Embryonic facial prominence (tissue), 1 donor: Measurements from ENCODE around the gene TENT5A.

Experiments
- DNase-seq: peaks from one replicate; pipeline ENCODE4 v3.0.0-alpha.2; 2016; ENCODE audit errors: extremely low spot score

The TENT5A gene

DNA sequence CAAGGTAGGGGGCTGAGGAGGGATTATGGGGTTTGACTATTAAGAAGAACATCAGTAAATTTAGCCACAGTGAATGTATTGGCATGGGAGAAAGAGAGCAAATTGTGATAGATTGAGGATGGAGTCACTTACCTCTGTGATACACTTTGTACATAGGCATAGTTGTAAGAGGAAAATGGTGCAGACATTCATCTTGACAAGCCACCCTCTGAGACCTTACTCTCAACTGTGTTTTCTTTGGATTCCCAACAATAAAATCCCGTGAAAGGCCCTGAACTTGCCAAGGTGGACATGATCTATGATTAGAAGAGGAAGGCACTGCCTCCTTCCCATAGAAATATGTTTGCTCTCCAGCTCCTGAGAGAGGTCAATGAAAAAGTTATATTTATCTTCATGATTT is 18.6 kb upstream of the TENT5A start:
- DNase-seq = no peak

DNA sequence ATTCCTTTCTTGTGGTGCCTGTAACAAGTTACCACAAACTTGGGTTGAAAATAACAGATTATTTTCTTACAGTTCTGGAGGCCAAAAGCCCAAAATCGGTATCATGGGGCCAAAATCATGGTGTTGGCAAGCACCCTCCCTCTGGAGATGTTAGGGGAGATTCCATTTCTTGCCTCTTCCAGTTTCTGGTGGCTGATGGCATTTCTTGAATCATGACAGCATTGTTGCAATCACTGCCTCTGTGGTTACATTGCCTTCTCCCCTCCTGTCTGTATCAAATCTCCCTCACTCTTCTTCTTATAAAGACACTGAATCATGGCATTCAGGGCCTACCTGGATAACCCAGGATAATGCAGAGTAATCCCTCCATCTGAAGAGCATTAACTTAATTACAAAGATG is 17.9 kb upstream of the TENT5A start:
- no peak for DNase-seq

DNA sequence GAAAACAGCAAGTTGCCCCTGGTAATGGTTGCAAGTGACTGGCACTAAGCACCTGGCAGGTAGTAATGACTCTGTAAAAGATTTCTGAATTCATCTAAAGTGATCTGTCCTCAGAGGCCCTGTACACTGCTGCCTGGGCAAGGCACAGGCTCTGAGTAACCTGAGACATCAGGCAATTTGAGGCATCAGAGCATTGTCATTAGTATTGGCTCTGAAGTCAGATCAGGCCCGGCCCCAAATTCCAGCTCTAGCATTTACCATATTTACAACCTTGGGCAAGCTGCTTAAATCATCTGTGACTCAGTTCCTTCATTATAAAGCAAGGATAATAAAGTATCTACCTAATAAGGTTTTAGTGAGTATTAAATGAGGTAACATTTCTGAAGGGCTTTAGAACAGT is 17.3 kb upstream of the TENT5A start:
- no peak for DNase-seq

DNA sequence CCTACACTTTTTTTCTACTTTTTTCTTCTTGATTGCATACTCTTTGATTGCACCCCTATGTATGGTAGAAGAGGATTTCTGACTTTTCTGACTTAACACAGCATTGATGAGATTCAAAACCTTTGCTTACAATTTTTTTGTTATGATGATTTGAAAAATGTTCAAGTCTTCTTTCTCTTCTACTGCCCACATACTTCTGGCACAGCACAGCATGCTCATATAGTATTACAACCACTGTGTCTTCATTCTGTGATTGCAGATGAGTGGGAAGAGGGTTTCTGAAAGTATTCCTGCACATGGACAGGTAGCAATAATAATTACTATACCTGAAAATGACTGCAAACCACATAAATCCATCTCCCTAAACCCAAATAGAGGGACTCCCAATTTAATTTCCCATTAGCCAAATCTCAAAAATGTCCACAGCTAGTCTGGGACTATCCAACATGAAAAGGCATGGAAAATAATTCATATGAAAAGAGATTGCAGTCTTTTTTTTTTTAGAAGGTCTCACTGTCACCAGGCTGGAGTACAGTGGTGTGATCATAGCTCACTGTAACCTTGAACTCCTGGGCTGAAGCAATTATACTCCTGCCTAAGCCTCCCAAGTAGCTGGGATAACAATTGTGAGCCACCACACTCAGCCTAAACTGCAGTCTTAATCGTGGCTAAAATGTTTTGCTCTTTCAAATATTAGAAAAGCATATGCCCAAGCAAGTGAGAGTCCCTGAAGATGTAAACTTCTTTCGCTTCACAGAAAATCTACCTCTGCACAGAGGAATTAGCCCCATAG is 15.9 kb upstream of the TENT5A start:
- DNase-seq = no peak

DNA sequence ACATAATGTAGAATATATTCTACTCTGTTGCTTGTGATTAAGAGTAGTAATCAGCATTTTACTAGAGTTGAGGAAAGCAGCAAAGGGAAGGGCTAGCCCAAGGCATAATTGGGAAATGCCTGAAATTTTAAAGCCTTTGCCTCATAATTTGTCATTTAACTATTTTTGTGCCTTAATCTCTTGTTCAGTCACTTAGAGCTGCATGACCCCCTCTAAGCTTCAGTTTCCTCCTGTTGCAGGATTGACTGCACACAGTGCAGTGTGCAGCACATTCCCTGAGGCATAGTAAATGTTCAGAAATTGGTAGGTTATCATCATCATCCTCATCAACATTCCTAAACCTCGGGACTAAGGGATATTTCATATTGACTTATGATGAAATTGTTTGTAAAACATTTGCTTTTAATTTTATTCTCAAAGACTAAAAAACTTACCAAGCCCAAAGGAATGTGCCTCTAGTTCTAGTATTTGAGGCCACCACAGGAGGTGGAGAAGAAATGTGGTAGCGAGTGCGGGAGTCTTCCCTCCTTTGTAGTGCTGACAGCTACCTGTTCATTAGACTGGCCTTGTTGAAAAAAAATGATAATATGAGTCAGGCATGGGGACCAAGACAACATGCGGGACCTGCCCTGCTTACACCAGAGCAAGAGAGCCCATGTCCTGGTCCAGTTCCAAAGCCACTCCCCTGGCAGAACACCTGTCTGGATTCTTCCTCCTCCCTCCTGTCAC is 14.8 kb upstream of the TENT5A start:
- DNase-seq = no peak

DNA sequence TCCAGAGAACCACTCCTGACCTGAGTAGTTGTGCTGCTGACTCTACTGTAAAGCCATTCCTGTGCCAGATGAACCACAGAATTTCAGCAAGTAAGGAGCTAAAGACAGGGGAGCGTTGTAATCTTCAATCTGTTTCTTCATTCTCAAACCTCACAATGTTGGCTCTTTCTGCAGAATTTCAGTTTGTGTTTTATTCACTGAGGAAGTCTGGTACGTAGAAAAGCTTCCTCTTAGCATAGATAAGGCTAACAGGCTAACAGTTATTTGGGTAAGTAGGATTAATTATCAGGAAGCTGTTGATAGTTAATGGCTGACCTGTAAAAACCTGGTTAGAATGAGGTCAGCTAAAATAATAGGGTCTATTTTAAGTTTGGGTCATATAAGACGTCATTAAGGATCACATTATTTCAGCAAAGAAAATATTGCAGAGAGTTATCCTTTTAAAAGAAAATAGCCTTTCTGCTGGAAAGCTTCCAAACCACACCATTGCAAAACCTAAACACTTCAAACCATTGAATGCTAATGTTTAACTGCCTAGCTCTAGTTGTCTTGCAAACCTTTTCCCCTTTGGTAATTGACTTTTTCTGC is 14.1 kb upstream of the TENT5A start:
- no peak for DNase-seq

DNA sequence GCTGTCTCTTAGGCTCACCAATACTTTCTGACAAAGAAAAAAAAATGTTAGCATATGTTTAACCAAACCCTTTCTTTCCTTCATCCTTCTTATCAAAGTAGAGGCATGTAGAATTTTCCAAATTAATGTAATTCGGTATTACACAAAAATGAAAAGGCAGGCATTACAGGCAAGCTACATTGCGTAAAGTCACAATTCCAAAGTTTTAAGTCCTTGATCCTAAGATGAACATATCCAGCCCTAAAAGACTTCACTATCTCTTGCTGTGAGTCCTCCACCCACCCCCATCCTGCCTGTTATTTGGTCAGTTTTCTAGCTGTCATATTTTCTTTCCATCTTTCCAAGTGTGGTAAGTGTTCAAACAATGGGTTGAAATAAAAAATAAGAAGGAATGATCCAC is 12.1 kb upstream of the TENT5A start:
- DNase-seq = no peak

DNA sequence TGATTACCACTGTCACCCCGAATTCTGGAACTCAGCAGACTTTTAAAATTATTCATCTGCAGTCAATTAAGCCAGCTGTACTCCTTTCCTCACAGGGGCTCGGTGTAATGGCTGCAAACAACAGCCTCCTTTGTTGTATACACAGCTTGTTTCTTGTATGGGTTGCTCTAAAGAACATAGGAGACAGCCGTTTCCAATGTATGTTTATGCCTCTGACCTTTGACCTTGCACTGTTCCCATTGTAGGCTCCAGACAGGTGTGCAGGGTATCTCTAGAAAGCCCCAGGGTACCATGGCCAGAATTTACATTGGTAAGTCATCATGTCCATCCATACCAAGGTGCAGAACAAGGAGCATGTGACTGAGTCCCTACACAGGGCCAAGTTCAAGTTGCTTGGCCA is 11.5 kb upstream of the TENT5A start:
- no peak for DNase-seq

DNA sequence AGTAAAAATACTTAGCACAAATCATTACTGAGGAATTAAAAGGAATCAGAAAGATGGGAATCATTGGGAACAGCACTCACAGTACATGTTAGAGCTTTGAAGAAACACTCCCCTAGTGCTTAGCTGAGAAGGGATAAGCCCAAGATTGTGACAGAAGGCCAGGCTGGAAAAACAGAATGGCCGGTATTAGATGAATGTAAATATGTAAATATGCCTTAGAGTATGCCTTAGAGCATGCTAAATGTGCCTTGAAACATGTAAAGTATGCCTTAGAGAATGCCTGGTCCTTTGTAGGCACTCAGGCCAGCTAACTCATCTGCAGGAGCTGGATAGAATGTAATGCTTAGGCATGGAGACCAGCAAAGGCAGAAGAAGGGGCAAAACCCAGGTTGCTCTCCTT is 10.6 kb upstream of the TENT5A start:
- DNase-seq = no peak

DNA sequence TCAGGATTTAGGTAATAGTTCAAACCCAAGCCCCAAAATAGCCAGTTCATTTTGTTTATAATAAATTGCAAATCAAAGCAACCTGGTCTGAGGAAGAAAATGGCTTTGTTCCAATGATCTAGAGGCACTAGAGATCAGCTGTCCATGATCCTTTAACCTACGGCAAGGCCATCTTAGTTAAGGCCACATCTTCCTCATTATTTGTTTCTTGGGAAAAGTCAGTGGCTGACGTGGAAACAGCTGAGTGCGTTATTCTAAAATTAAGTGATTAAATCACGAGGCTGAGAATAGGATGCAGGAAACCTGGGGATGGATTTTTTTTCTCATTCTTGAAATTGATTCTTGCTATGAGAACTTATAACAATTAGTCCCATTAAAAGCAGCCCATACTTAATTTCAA is 10.1 kb upstream of the TENT5A start:
- no peak for DNase-seq

DNA sequence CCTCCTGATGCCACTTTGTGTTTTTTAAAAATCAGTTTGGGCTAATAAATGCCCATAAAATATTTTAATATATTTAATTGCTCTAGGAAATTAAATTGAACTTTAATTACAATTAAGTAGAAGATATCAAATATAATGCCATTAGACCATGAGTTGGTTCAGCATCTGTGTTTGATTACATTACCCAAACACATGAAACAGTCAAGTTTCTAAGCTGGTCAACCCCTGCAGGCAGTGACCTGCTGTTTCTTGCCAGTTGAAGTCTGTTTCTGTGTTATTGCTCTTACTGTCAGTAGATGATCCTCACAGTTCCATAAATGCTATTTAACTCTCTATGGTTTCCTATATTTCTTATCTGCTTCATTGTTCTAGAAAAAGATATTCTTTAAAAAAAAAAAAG is 9.7 kb upstream of the TENT5A start:
- DNase-seq = no peak

DNA sequence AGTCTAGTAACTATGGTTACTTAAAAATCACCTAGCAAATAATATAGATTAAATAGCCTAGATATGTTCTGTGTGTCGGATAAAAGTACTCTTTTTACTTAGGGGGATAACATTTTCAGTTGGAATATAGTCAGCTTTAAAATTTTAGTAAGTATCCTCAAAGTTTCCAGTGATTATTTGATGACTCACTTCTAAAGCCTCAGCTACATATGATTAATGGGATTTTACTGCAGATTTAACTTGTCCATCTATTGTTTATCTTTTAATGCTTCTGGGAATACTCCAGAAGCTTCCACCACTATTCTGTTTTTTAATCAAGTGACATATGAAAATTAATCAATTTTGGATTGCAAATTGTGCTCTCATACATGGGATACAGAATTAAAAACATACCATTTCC is 8.7 kb upstream of the TENT5A start:
- no peak for DNase-seq

DNA sequence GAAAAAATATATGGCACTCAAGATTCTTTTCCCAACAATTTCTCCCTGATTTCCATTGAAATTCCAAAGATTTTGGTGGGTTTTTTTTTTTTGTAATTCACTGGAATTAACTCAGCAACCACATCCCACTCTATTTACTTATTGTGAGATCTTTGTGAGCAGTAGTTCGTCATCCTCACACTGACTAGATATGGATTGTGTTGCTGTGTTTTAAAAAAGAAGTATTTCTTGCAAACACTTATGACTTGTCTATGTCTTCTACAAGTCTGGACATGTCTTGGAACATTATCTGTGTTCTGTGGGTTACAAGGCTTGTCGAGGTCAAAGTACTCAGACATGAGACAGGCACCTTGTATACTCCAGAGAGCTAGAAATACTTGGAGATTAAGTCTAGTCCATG is 7.3 kb upstream of the TENT5A start:
- no peak for DNase-seq

DNA sequence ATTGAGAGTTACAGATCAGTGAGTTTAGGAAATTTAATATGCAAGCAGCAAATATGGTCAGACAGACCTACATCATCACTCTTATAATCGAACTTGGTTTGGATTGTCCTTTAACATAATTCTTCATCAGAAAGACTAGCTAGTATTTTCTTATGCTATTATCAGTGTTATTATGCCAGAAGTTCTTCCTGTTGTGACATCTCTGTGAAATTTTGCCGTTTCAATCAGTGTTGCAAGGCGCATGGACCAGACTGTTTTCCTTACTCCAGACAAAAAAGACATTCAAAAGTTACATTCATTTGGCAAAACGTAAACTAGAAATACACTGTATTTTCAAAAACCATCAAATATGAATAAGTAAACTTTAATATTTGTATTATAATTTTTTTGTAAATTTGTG is 5.7 kb upstream of the TENT5A start:
- DNase-seq = no peak

DNA sequence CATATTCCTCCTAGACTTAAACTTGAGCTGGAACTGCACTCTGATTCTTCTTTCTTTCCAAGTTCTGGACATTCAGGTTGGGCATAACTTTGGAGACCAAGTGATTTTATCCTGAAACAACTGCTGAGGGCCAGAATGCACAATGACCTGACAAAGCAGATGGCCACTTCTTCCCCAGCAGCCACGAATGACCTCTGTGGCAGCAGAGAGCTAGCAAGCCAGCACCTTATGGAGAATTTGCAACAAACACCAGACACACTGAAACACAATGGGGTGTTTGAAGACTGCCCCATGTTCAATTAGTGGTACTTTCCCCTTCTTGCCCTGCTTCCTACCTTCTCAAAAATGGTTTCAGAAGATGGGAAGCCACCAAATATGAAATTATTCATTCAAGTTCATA is 4.2 kb upstream of the TENT5A start:
- DNase-seq = no peak

DNA sequence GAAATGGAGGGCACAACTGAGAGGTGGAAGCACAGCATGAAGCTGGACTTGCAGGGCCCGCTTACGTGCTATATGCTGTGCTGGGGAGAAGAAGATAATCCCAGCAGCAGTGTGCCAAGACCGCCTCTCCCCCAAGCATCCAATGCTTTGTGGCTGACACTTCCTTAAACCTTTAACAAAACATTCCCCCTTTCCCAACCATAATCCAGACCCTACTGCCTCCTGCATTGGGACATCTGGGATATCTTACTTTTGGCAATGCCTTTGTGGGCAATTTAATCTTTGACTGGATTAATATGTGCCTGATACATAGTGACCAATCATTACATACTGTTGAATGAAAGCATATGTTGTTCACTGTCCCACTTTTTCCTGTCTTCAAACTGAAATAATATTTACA is 3.1 kb upstream of the TENT5A start:
- no peak for DNase-seq

DNA sequence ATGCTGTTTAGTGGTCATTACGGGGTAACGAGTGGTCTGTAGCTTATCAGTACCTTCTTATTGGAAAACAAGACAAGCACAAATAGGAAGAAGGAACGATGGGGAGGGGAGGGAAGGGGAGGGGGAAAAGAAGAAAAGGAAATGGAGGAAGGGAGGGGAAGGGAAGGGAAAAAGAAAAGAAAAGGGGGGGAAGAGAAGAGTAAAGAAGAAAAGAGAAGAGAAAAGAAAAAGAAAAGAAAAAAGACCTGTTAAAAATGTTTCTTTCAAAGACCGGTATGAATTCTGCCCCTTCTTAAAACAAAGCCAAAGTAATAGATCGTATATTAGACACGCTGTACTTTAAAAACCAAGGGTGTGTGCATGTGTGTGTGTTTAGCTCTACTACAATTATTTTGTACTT is 2.4 kb upstream of the TENT5A start:
- no peak for DNase-seq

DNA sequence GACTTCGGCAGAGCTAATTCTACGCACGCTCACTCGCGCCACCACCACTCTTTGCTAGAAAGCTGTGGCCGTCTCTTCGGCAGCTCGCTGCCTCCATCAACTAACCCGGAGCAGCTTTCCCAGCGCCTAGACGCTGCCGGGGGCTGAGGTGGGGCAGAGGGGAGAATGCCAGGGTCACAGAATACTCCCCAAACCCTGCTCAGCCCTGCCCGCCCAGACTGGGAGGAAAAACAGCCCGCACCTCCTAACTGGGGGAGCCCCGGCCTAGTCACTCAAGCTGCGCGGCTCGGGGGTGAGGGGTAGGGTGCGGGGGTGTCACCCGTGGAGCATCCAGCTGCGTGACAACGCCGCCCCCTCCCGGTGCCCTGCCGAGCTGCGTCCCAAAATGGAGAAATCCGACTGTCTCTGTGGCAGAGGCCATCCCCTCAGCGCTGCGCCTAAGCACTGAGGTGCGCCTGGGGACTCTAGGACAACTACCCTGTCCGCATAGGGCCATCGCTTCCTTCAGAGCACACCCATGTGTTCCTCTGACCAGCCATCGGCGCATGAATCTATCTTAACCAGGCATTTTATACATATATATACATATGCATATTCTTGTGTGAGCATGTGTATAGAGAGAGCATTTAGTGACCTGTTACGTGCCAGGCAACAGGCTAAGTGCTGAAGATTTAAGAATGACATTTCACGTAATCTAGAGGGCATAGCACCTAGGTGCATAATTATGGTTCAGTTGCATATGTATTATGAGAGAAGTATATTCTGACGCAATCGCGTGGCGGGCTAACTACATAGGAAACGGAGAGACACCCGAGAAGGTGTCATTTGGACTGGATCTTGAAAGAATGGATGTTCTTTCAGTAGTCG is 1.5 kb upstream of the TENT5A start:
- DNase-seq = peak; percentile 46

DNA sequence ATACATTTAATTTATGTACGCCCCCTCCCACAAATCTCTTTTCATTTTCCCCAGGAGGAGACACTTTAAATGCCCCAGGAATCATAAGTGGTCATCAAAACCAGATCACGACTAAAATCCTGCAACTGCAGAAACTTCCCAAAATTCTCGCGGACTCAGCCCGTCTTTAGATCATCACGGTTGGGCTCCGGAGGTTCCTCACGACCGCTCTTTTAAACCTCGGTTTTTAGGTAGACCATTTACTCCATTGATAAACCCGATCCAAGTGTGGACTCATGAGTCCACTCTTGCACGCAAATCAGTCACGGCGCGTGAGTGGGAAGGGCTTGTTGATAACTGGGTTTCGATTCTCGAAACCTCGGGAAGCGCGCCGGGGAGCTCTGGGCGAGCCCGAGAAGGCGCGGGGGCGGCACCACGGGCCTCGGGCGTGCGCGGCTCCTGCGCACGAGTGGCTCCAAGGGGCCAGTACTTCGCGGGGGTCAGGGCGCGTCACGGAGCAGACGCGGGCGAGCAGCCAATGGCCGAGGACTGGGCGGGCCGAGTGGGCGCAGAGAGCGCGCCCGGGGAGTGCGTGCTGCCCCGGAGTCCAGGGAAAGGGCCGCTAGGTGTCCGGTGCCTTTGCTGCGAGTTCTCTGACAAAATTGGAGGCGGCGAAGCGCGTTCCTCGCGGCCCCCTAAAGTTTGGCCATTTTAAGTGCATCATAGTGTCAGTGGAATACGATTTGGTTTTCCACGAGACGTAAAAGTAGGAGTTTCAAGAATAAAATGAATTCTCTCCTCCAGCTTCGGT is 635 bp upstream of the TENT5A start:
- DNase-seq = peak; percentile 32

DNA sequence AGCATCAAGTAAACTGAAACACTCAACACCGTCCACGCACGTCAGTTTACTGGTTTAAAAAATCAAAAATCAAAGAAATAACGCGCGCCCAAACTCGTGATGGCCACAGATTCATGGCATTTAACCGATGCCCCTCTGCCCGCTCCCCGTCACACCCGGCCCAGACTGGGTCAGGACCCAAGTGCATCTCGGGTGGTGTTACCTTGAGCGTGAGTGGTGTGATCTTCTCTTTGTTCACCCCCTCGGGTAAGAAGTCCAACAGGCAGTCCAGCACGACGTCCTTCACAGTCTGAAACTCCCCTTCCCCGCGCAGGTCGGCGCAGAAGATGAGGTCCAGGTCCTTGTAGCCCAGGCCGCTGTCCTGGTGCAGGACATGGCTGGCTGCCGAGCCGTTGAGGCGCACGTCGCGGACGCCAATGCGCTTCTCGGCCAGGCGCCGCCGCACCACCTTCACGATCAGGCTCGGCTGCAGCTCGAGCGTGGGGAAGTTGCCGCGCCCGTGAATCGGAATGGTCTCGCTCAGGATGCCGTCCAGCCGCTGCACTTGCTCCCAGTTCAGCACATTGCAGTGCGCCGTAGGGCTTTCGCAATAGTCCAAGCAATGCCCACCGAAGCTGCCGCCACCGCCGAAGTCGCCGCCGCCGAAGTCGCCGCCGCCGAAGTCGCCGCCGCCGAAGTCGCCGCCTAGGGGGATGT is 945 bp downstream of the TENT5A start:
- DNase-seq = no peak
